Hepatocyte (in vitro differentiated cells): Measurements from ENCODE around the gene SH3TC1. TPM values are rescaled to one million over a fixed set of nuclear protein-coding genes. Genes with fewer than 3 reads are reported as not detected.
A peak's percentile ranks its signal among the peaks of the same experiment; 100 is the strongest.

Experiments
- DNase-seq: peaks from one replicate; pipeline ENCODE4 v3.0.0-alpha.2; 2016; ENCODE audit warnings: low spot score
- H2AFZ ChIP-seq: fragments of 200-600 bp; sonication (generic); 2 replicates; pipeline ENCODE4 v1.6.0; 2016; ENCODE audit warnings: antibody characterized with exemption, mild to moderate bottlenecking
- H3K27ac ChIP-seq: fragments of 200-600 bp; sonication (generic); 2 replicates; pipeline ENCODE4 v1.5.1; 2016; ENCODE audit warnings: mild to moderate bottlenecking
- H3K27me3 ChIP-seq: fragments of 200-600 bp; sonication (generic); 2 replicates; pipeline ENCODE4 v1.6.1; 2016
- H3K36me3 ChIP-seq: fragments of 200-600 bp; sonication (generic); replicated peaks from 2 replicates; pipeline ENCODE4 v1.5.1; 2016; ENCODE audit warnings: low read depth; ENCODE audit not compliant: insufficient read depth
- H3K4me1 ChIP-seq: fragments of 200-600 bp; sonication (generic); 2 replicates; pipeline ENCODE4 v1.5.1; 2016; ENCODE audit warnings: mild to moderate bottlenecking, moderate library complexity; ENCODE audit not compliant: insufficient read depth
- H3K4me2 ChIP-seq: fragments of 200-600 bp; sonication (generic); 2 replicates; pipeline ENCODE4 v1.6.0; 2016
- H3K4me3 ChIP-seq: fragments of 200-600 bp; sonication (generic); 2 replicates; pipeline ENCODE4 v1.5.1; 2016; ENCODE audit warnings: mild to moderate bottlenecking
- H3K79me2 ChIP-seq: fragments of 200-600 bp; sonication (generic); 2 replicates; pipeline ENCODE4 v1.6.0; 2017; ENCODE audit warnings: mild to moderate bottlenecking
- H3K9me2 ChIP-seq: fragments of 200-600 bp; sonication (generic); replicated peaks from 2 replicates; pipeline ENCODE4 v1.6.0; 2017; ENCODE audit warnings: mild to moderate bottlenecking; ENCODE audit not compliant: insufficient read depth
- H3K9me3 ChIP-seq: fragments of 200-600 bp; sonication (generic); 2 replicates; pipeline ENCODE4 v1.5.1; 2016; ENCODE audit warnings: low read depth, mild to moderate bottlenecking
- H4K20me1 ChIP-seq: fragments of 200-600 bp; sonication (generic); 2 replicates; pipeline ENCODE4 v1.6.0; 2016; ENCODE audit warnings: mild to moderate bottlenecking; ENCODE audit not compliant: insufficient read depth, poor library complexity, severe bottlenecking
- EZH2 ChIP-seq: fragments of 200-600 bp; sonication (generic); IDR thresholded peaks from 2 replicates; pipeline ENCODE4 v1.6.1; 2016; ENCODE audit warnings: antibody characterized with exemption, mild to moderate bottlenecking, borderline replicate concordance
- EZH2phosphoT487 ChIP-seq: fragments of 200-600 bp; sonication (generic); IDR thresholded peaks from one replicate; pipeline ENCODE4 v1.6.1; 2018; ENCODE audit warnings: antibody characterized with exemption, mild to moderate bottlenecking, low read depth, moderate library complexity; ENCODE audit not compliant: unreplicated experiment, severe bottlenecking
- whole genome bisulfite sequencing: methylation state at CpG from one replicate; pipeline ENCODE4 v1.1.6; 2016; ENCODE audit warnings: low lambda C conversion rate; ENCODE audit errors: missing lambda C conversion rate; 5-methylcytosine and 5-hydroxymethylcytosine counted together
- polyA plus RNA-seq: library from polyadenylated mRNA; unstranded; fragments of >200 nt; fragmentation: Nextera tagmentation; extraction: Ambion mirVana; gene quantifications from 2 replicates; pipeline ENCODE4 v1.2.1, GENCODE V29; 2016
- total RNA-seq: library from RNA; depleted of rRNA; stranded (reverse); fragments of >200 nt; gene quantifications from 2 replicates; pipeline ENCODE4 v1.2.3, GENCODE V29; 2014
- TF ChIP-seq, protein P1 (sequence below): fragments of 200-600 bp; sonication (generic); IDR thresholded peaks from 2 replicates; pipeline ENCODE4 v1.5.1; 2016; ENCODE audit warnings: antibody characterized with exemption, mild to moderate bottlenecking; ENCODE audit not compliant: poor library complexity

The SH3TC1 gene
- total and polyA plus RNA-seq, 2 experiments from 2014 or later = 30.3 to 35.4 TPM

DNA sequence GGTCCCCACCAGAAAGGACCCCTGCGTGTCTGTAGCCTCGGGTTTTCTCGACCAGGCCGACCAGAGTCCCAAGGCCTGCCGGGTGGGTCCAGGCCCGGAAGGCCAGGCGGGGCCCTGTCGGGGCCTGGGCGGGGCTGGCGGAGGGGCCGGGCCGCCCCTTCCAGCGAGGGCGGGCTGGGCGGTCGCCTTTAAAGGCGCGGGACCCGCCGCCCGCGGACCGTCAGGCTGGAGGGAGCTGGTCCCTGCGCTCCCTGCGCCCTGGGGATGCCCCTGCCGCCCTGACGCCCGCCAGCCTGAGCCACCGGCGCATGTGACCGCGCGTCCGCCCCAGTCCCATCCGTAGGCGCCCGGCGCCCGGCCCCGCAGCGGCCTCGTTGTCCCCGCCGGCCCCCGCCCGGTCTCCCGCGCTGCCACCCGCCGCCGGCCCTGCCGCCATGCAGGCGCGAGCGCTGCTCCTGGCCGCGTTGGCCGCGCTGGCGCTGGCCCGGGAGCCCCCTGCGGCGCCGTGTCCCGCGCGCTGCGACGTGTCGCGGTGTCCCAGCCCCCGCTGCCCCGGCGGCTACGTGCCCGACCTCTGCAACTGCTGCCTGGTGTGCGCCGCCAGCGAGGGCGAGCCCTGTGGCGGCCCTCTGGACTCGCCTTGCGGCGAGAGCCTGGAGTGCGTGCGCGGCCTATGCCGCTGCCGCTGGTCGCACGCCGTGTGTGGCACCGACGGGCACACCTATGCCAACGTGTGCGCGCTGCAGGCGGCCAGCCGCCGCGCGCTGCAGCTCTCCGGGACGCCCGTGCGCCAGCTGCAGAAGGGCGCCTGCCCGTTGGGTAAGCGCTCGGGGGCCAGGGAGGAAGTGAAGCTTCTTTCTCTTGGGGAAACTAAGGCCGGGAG is 70.7 kb downstream of the SH3TC1 start, which contains the start of gene HTRA3:
HTRA3 (plus strand) TSS at position 220 of the 883 bp plus-strand sequence; CDS start at position 435, 215 bp downstream.
- Histone ChIP-seq H3K79me2 (no peaks in the 10 kb centered on the region), H3K27ac (no peak within 1 kb of the TSS), H3K4me3 (peak within 1 kb of the TSS; percentile 36), H3K4me1 (peaks cover 37% of the 10 kb centered on the region), H2AFZ (no peak within 1 kb of the TSS), H3K27me3 (peaks cover 20% of the 10 kb centered on the region), H3K9me3 (no peaks in the 10 kb centered on the region), H3K9me2 (no peaks in the 10 kb centered on the region), H4K20me1 (no peaks in the 10 kb centered on the region), H3K4me2 (peak within 1 kb of the TSS; percentile 83), H3K36me3 (no peaks in the 10 kb centered on the region)
- 11% methylated on average over 54 of the region's 111 CpGs for WGBS
- TF ChIP-seq, protein P1, sequence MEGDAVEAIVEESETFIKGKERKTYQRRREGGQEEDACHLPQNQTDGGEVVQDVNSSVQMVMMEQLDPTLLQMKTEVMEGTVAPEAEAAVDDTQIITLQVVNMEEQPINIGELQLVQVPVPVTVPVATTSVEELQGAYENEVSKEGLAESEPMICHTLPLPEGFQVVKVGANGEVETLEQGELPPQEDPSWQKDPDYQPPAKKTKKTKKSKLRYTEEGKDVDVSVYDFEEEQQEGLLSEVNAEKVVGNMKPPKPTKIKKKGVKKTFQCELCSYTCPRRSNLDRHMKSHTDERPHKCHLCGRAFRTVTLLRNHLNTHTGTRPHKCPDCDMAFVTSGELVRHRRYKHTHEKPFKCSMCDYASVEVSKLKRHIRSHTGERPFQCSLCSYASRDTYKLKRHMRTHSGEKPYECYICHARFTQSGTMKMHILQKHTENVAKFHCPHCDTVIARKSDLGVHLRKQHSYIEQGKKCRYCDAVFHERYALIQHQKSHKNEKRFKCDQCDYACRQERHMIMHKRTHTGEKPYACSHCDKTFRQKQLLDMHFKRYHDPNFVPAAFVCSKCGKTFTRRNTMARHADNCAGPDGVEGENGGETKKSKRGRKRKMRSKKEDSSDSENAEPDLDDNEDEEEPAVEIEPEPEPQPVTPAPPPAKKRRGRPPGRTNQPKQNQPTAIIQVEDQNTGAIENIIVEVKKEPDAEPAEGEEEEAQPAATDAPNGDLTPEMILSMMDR = no peak
- TF ChIP-seq EZH2 (peak; percentile 74), EZH2phosphoT487 (no peak)
- DNase-seq = peak; percentile 68

DNA sequence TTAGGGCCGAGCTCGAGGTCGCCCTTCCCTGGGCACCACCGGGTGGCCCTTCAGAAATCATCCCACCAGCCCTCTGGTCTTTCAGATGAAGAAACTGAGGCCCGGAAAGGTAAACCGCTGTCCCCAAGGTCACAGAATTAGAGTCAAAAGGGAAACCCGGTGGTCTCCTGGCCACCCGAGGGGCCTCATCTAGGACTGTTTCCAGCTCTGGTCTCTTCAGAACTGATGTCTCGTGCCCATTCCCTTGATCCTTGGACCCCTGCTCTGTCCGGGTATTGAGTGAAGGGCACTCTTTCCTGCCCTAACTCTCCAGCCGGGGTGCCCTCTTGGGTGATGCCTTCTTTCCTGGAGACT is 71.3 kb downstream of the SH3TC1 start:
- Histone ChIP-seq H3K9me2 (no peaks in the 10 kb centered on the region), H2AFZ (no peak overlapping the region), H3K79me2 (no peaks in the 10 kb centered on the region), H3K4me1 (peaks cover 42% of the 10 kb centered on the region), H3K4me2 (peak overlapping the region; percentile 83), H3K36me3 (no peaks in the 10 kb centered on the region), H3K4me3 (no peak overlapping the region), H4K20me1 (no peaks in the 10 kb centered on the region), H3K27ac (no peak overlapping the region), H3K9me3 (no peaks in the 10 kb centered on the region), H3K27me3 (peaks cover 20% of the 10 kb centered on the region)
- TF ChIP-seq, protein P1 = no peak
- no peak for TF ChIP-seq EZH2phosphoT487
- TF ChIP-seq EZH2 = no peak
- 68% methylated on average over 11 of the region's 11 CpGs for WGBS
- no peak for DNase-seq

- H3K36me3 ChIP-seq = no peaks in the 10 kb centered on the region
- H2AFZ ChIP-seq = no peak overlapping the region
- no peak for TF ChIP-seq EZH2phosphoT487
- TF ChIP-seq, protein P1 = no peak
- TF ChIP-seq EZH2 = no peak
- H3K4me1 ChIP-seq = peaks cover 45% of the 10 kb centered on the region
- H3K79me2 ChIP-seq = no peaks in the 10 kb centered on the region
- H3K4me3 ChIP-seq = no peak overlapping the region
- H3K9me3 ChIP-seq = no peaks in the 10 kb centered on the region
- 83% methylated on average over 27 of the region's 27 CpGs for WGBS
- no peak overlapping the region for H3K27ac ChIP-seq
- peak overlapping the region; percentile 83 for H3K4me2 ChIP-seq
- H4K20me1 ChIP-seq = no peaks in the 10 kb centered on the region
- no peaks in the 10 kb centered on the region for H3K9me2 ChIP-seq
- DNase-seq = no peak
- peaks cover 20% of the 10 kb centered on the region for H3K27me3 ChIP-seq
Observed at GRCh38 chr4:8270912-8271815, 72.1 kb downstream of the SH3TC1 start.
